ENCODE data around the gene PRIM2. TPM values are rescaled to one million over a fixed set of nuclear protein-coding genes. Genes with fewer than 3 reads are reported as not detected.
"Not testable (repeated sequence)": the region's sequence is repeated elsewhere in the genome, so short reads cannot be mapped to it uniquely, and the experiment has no call there.

Gene PRIM2
- total and polyA plus RNA-seq, 9 donors = 5.9 to 12.0 (median 9.8) TPM

DNA sequence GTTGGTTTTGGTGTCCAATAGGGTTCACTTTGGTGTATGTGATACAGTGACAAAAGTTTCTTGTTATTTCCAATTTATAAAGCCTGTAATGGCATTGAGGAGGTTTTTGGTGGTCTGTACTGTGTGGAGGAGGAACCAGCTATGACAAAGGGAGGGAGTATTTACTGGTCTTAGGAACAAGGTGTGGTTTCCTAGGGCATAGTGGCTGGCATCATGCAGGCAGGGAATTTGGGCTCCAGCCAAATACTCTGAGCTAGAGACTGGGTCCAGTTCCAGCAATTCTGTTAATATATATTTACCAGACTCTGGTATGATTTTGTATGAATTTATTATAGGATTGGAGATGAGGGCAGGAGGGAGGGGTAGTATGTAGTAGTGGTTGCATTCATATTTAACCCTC is 101.9 kb downstream of the PRIM2 start:
- H3K4me3 ChIP-seq; H3K4me1 ChIP-seq (ENCODE audit: insufficient read depth); H3K36me3 ChIP-seq; H3K27ac ChIP-seq; intact Hi-C loops (cut with DNase I); DNase-seq; H3K27me3 ChIP-seq; H3K9me3 ChIP-seq: not testable (repeated sequence)

DNA sequence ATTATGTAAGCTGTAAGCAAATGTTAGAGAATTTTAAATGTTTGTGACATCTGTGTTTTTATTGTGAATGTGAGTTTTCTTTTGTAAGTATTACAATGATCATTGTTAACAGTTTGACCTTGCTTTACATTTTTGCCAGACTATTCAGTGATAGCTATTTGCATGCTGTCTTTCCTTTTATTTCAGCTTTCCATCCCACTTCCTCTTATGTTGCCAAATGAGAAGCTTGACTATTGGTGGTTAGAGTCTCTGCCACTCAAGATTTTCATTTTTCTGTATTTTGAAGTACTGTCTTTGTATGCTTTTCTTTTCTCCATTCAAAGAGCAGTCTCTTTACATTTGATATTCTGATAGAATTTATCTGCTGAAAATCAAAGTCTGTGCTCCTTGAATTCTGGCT is 104.1 kb downstream of the PRIM2 start:
- Histone ChIP-seq H3K36me3 (no peaks in the 10 kb centered on the region), H3K27me3 (no peaks in the 10 kb centered on the region), H3K27ac (no peak overlapping the region), H3K4me1 (ENCODE audit: insufficient read depth) (no peaks in the 10 kb centered on the region), H3K4me3 (no peak overlapping the region), H3K9me3 (no peaks in the 10 kb centered on the region)
- TF ChIP-seq, protein P1, sequence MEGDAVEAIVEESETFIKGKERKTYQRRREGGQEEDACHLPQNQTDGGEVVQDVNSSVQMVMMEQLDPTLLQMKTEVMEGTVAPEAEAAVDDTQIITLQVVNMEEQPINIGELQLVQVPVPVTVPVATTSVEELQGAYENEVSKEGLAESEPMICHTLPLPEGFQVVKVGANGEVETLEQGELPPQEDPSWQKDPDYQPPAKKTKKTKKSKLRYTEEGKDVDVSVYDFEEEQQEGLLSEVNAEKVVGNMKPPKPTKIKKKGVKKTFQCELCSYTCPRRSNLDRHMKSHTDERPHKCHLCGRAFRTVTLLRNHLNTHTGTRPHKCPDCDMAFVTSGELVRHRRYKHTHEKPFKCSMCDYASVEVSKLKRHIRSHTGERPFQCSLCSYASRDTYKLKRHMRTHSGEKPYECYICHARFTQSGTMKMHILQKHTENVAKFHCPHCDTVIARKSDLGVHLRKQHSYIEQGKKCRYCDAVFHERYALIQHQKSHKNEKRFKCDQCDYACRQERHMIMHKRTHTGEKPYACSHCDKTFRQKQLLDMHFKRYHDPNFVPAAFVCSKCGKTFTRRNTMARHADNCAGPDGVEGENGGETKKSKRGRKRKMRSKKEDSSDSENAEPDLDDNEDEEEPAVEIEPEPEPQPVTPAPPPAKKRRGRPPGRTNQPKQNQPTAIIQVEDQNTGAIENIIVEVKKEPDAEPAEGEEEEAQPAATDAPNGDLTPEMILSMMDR (IDR thresholded peaks at IDR 0.05) = no peak
- no peak for TF ChIP-seq EP300 (IDR thresholded peaks at IDR 0.05)
- no peak for TF ChIP-seq POLR2A (IDR thresholded peaks at IDR 0.05)
- no peak for DNase-seq
- intact Hi-C loops (cut with DNase I) = no loop called here

DNA sequence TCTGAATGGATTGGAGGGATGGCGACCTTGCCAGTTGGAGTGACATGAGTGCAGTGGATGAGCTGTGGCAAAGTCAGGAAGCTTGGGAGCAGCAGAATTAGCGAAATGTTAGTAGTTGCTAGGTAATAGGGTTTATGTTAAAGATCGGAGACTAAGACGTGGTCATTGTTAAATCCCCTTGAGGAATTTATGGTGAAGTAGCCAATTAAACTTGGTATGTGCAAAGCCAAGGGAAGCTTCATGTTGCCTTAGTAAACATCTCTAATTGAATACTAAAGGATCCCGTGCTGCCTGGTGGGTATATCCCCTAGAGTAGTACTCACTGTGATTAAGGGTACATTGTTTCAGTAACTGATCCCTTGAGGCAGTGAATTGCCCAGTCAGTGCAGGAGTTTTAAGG is 106.0 kb downstream of the PRIM2 start:
- H3K27ac ChIP-seq = no peak overlapping the region
- DNase-seq = no peak
- WGBS, 3 donors = 88 to 94% (median 94%) methylated on average over 5 of the region's 5 CpGs
- H3K9me3 ChIP-seq = no peaks in the 10 kb centered on the region
- no peaks in the 10 kb centered on the region for H3K36me3 ChIP-seq
- H3K27me3 ChIP-seq = no peaks in the 10 kb centered on the region
- no peak overlapping the region for H3K4me3 ChIP-seq
- no peaks in the 10 kb centered on the region for H3K4me1 ChIP-seq (ENCODE audit: insufficient read depth)
- intact Hi-C loops (cut with DNase I) = no loop called here
- TF ChIP-seq POLR2A (IDR thresholded peaks at IDR 0.05) = no peak

DNA sequence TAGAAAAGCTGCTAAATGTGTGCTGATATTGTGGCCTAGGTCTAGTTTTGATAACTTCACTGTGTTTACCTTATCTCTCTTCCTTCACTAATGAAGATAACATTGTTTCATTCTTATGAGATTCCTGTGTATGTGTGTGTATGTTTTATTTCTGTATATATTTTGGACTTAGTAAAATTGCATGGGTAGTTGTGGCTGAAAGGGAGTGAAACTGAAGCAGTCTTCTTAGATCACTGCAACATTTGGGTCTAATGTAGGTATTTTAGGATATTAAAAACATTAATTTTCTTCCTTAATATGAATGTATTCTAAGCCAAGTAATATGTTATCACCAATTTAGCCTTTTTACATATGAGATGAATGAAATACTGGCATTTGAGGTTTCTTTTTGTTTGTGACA is 114.3 kb downstream of the PRIM2 start:
- H3K27me3 ChIP-seq; H3K36me3 ChIP-seq; intact Hi-C loops (cut with DNase I); DNase-seq; H3K9me3 ChIP-seq; H3K4me3 ChIP-seq; H3K4me1 ChIP-seq (ENCODE audit: insufficient read depth); H3K27ac ChIP-seq: not testable (repeated sequence)

DNA sequence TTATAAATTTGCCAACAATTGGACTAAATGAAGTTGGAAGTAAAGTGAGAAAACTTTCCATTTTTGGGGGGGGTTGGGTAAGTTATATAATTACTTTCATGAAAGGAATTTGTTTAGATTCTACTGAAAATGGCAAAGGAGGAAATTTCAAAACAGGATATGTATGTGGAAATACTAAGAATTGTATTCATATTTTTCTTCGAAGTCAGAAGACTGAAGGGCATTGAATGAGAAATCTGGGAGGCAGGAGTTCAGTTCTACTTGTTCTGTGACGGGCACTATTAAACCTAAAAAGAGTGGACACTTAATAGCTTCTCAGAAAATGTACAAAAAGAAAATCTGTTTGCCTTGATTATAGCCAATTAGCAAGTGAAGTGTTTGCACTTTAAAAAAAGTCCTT is 114.7 kb downstream of the PRIM2 start:
- Histone ChIP-seq H3K36me3 (no peaks in the 10 kb centered on the region), H3K4me3 (no peak overlapping the region), H3K27ac (no peak overlapping the region), H3K9me3 (no peaks in the 10 kb centered on the region), H3K4me1 (ENCODE audit: insufficient read depth) (no peaks in the 10 kb centered on the region), H3K27me3 (no peaks in the 10 kb centered on the region)
- intact Hi-C loops (cut with DNase I) = no loop called here
- DNase-seq = no peak
- WGBS, 3 donors = 8 to 29% (median 8%) methylated on average over 2 of the region's 2 CpGs
- TF ChIP-seq POLR2A (IDR thresholded peaks at IDR 0.05) (no peak), EP300 (IDR thresholded peaks at IDR 0.05) (no peak)
- TF ChIP-seq, protein P1 (IDR thresholded peaks at IDR 0.05) = no peak

DNA sequence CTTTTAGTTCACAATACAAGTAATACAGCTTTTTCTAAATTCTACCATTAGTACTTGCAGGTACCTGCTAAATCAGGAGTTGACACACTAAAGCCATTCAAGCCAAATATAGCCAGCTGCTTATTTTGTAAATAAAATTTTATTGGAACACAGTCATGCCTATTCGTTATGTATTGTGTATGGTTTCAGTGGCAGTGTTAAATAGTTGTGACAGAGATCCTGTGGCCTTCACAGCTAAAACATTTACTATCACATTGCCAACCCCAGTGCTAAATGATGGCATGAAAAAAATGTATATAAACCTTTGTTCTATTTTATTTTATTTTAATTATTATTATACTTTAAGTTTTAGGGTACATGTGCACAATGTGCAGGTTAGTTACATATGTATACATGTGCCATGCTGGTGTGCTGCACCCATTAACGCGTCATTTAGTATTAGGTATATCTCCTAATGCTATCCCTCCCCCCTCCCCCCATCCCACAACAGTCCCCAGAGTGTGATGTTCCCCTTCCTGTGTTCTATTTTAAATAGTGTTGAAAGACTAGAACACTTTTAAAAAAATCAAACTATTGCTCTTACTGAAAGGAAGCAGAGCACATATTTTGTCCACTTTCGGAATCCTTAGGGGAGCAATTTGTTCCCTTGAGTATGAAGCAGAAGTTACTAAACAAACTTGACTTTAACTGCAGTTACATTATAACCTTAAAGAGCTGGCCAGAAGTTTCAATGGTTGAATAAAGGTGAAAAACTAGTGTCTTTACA is 115.7 kb downstream of the PRIM2 start:
- H3K27me3 ChIP-seq = no peaks in the 10 kb centered on the region
- TF ChIP-seq POLR2A (IDR thresholded peaks at IDR 0.05) (no peak), EP300 (IDR thresholded peaks at IDR 0.05) (no peak)
- TF ChIP-seq, protein P1 (IDR thresholded peaks at IDR 0.05) = no peak
- no peaks in the 10 kb centered on the region for H3K4me1 ChIP-seq (ENCODE audit: insufficient read depth)
- DNase-seq = no peak
- H3K9me3 ChIP-seq = no peaks in the 10 kb centered on the region
- no peak overlapping the region for H3K27ac ChIP-seq
- 73 to 82% (median 74%) methylated on average over 4 of the region's 4 CpGs for WGBS, 3 donors
- no peak overlapping the region for H3K4me3 ChIP-seq
- intact Hi-C loops (cut with DNase I) = no loop called here
- no peaks in the 10 kb centered on the region for H3K36me3 ChIP-seq

DNA sequence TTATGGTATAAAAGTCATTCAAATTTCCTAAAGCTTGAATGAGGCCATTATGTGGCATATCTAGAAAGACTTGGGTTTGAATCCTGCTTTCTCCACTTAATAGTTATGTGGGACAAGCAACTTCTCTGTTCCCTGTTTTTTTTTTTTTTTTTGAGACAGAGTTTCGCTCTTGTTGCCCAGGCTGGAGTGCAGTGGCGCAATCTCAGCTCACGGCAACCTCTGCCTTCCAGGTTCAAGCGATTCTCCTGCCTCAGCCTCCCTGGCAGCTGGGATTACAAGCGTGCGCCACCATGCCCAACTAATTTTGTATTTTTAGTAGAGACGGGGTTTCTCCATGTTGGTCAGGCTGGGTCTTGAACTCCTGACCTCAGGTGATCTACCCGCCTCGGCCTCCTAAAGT is 116.4 kb downstream of the PRIM2 start:
- DNase-seq; intact Hi-C loops (cut with DNase I); H3K4me1 ChIP-seq (ENCODE audit: insufficient read depth); H3K4me3 ChIP-seq; H3K27me3 ChIP-seq; H3K27ac ChIP-seq; H3K9me3 ChIP-seq; H3K36me3 ChIP-seq: not testable (repeated sequence)
- 97 to 98% (median 97%) methylated on average over 9 of the region's 9 CpGs for WGBS, 3 donors
